DND-41 (cell line): ENCODE data around the gene PIK3IP1.

ENCODE experiments used
- ATAC-seq: fragments of 200-7000 bp; cut with Tn5 transposase; 3 replicates; pipeline ENCODE4 v1.9.1; 2021; ENCODE audit warnings: low read depth; ENCODE audit not compliant: insufficient read depth
- DNase-seq: peaks from one replicate; pipeline ENCODE4 v3.0.0-alpha.2; 2020
- H2AFZ ChIP-seq: 2 replicates; pipeline ENCODE4 v1.6.0; 2012; ENCODE audit warnings: low read depth, low read length
- H3K27ac ChIP-seq: 2 replicates; pipeline ENCODE4 v1.5.1; 2012; ENCODE audit warnings: low read length, inconsistent platforms
- H3K27me3 ChIP-seq: fragments of 200-600 bp; sonication (generic); 2 replicates; pipeline ENCODE4 v1.6.0; 2012; ENCODE audit warnings: low read length, mild to moderate bottlenecking, inconsistent platforms; ENCODE audit not compliant: insufficient read depth, poor library complexity
- H3K36me3 ChIP-seq: 2 replicates; pipeline ENCODE4 v1.5.1; 2012; ENCODE audit warnings: low read length, inconsistent platforms; ENCODE audit not compliant: insufficient read depth
- H3K4me1 ChIP-seq: 2 replicates; pipeline ENCODE4 v1.5.1; 2012; ENCODE audit warnings: mild to moderate bottlenecking, low read length; ENCODE audit not compliant: insufficient read depth
- H3K4me2 ChIP-seq: 2 replicates; pipeline ENCODE4 v1.6.0; 2012; ENCODE audit warnings: mild to moderate bottlenecking, moderate library complexity, low read length, inconsistent platforms; ENCODE audit not compliant: insufficient read depth
- H3K4me3 ChIP-seq, 2 experiments: fragments of 200-600 bp in 1 of 2; shearing (Covaris generic) in 1 of 2; 2 replicates each; pipeline ENCODE4 v1.5.1; 2012 to 2016; ENCODE audit warnings: inconsistent platforms in 2 of 2, low read length in 2 of 2, mild to moderate bottlenecking in 2 of 2, low read depth in 1 of 2, moderate library complexity in 1 of 2
- H3K79me2 ChIP-seq: 2 replicates; pipeline ENCODE4 v1.6.0; 2012; ENCODE audit warnings: low read length, inconsistent platforms; ENCODE audit not compliant: insufficient read depth
- H3K9ac ChIP-seq: 2 replicates; pipeline ENCODE4 v1.6.0; 2012; ENCODE audit warnings: low read depth, mild to moderate bottlenecking, inconsistent platforms, low read length, moderate library complexity
- H3K9me3 ChIP-seq: 2 replicates; pipeline ENCODE4 v1.5.1; 2012; ENCODE audit warnings: low read length, moderate library complexity, mild to moderate bottlenecking, inconsistent platforms; ENCODE audit not compliant: insufficient read depth, severe bottlenecking
- H4K20me1 ChIP-seq: 2 replicates; pipeline ENCODE4 v1.6.0; 2012; ENCODE audit warnings: low read length; ENCODE audit not compliant: insufficient read depth
- CTCF ChIP-seq: IDR thresholded peaks from 2 replicates; pipeline ENCODE4 v1.5.1; 2012; ENCODE audit warnings: borderline replicate concordance, low read length, moderate library complexity, mild to moderate bottlenecking; ENCODE audit not compliant: poor library complexity, severe bottlenecking; ENCODE audit errors: extremely low read depth
- EZH2 ChIP-seq: IDR thresholded peaks from 3 replicates; pipeline ENCODE4 v1.6.1; 2012; ENCODE audit warnings: borderline replicate concordance, low read depth, mild to moderate bottlenecking, moderate library complexity, low read length, inconsistent platforms; ENCODE audit not compliant: severe bottlenecking

PIK3IP1 gene

DNA sequence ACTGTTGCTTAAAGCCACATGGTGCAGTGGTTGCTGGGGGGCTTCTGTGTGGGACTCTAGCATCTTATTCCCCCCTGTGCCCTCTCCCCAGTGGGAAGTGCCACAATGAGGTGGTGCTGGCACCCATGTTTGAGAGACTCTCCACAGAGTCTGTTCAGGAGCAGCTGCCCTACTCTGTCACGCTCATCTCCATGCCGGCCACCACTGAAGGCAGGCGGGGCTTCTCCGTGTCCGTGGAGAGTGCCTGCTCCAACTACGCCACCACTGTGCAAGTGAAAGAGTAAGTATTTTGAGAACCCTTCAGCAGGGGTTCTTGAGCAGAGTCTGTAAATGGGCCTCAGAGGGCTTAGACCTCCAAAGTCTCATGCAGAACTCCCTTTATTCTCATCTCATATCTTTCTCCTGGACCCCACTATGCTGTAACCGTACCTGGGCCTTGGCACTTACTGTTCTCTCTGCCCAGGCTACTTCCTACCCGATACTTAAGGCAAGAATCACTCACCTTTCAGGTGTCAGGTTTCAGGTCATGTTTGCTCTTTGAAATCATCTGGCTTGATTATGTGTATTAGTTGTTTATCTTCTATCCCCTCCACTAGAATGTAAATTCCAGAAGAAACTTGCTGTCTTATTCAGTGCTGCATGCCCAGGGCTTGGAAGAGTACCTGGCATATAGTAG, 32.4 kb downstream of the PIK3IP1 start:
- DNase-seq: no peak

GRCh38 chr22:31253949-31254348, 38.3 kb downstream of the PIK3IP1 start:
- peaks cover 13% of the 10 kb centered on the region for H3K36me3 ChIP-seq
- H3K4me1 ChIP-seq: peaks cover 2% of the 10 kb centered on the region
- DNase-seq (no peak), ATAC-seq (no peak)
- H4K20me1 ChIP-seq: peaks cover 4% of the 10 kb centered on the region; the same call in 1 of the 2 replicates
- no peak overlapping the region for H3K4me2 ChIP-seq
- TF ChIP-seq EZH2 (no peak), CTCF (no peak)
- no peaks in the 10 kb centered on the region for H3K9me3 ChIP-seq
- no peak overlapping the region for H3K9ac ChIP-seq
- H3K27me3 ChIP-seq: no peaks in the 10 kb centered on the region
- H3K27ac ChIP-seq: no peak overlapping the region
- H2AFZ ChIP-seq: no peak overlapping the region
- no peaks in the 10 kb centered on the region for H3K79me2 ChIP-seq
- no peak overlapping the region for H3K4me3 ChIP-seq

More for the DNA sequence above, 32.4 kb downstream of the PIK3IP1 start:
- Histone ChIP-seq H3K36me3 (peaks cover 54% of the 10 kb centered on the region), H4K20me1 (no peaks in the 10 kb centered on the region), H3K79me2 (no peaks in the 10 kb centered on the region), H3K9me3 (no peaks in the 10 kb centered on the region), H3K27ac (no peak overlapping the region), H3K9ac (no peak overlapping the region), H3K27me3 (no peaks in the 10 kb centered on the region), H3K4me1 (no peaks in the 10 kb centered on the region), H2AFZ (no peak overlapping the region), H3K4me3 (no peak overlapping the region), H3K4me2 (no peak overlapping the region)
- no peak for ATAC-seq
- TF ChIP-seq EZH2 (no peak), CTCF (no peak)

DNA sequence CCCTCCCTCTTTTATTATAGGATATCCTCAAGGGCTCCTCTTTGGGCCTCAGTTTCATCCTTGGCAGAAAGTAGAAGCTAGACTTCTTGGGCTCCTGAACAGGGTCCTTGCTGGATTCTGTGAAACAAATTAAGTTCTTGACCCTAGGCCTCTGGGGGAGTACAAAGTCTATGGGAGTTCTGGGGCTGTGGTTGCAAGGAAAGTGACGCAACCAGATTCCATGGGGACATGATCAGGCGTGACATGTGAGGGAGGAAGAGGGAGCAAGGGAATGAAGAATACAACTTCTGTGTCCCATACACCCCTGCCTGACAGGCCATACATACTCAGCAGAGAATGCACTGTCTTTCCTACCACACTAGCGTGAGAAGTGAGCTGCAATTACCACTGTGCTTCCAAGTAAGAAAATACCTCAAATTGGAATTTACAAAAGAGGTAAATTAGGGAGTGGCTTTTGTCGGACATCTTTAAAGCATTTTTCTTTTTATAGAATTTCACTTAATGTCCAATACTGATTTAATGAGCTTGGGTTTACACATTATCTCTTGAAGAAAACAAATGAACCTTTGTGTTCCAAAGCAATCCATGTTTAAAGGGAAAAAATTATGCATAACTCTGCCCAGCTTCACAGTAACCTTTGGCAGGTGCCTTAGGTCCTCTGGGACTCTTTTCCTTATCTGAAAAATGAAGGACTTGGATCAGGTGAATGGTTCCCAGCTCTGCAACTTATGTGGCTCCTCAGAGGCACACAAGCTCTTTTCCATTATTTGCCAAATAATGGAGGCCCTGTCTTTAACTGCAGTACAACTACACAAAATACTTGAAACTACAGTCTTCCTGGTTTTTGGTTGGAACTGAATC, 41.3 kb downstream of the PIK3IP1 start:
- Histone ChIP-seq H3K27me3 (no peaks in the 10 kb centered on the region), H3K4me2 (no peak overlapping the region), H4K20me1 (peaks cover 11% of the 10 kb centered on the region; the same call in 1 of the 2 replicates), H3K4me3 (no peak overlapping the region), H3K4me1 (peaks cover 21% of the 10 kb centered on the region), H3K9ac (no peak overlapping the region), H3K27ac (no peak overlapping the region), H3K79me2 (no peaks in the 10 kb centered on the region; the same call in 1 of the 2 replicates), H3K9me3 (no peaks in the 10 kb centered on the region), H3K36me3 (peaks cover 8% of the 10 kb centered on the region; the same call in 1 of the 2 replicates), H2AFZ (no peak overlapping the region)
- TF ChIP-seq EZH2 (no peak), CTCF (no peak)
- no peak for DNase-seq
- ATAC-seq: no peak
